ENCODE measurements around the gene STH.

Gene STH

DNA sequence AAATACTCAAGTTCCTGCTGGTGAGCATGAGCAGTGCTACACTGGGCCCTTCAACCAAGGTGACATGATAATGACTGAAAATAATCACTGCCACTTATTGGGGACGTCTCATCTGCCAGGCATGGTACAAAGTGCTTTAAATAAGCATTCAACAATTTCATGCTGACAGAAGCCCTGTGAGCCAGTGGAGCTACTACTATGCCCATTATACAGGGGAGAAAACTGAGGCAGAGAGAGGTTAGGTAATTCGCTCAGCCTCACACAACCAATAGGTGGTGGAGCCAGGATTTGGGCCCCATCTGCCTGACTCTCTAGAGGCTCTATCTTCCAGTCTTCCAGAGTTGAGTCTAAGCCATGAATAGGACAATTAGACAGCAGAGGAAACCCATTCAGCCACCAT is 30.3 kb upstream of the STH start:
- no peak for DNase-seq

DNA sequence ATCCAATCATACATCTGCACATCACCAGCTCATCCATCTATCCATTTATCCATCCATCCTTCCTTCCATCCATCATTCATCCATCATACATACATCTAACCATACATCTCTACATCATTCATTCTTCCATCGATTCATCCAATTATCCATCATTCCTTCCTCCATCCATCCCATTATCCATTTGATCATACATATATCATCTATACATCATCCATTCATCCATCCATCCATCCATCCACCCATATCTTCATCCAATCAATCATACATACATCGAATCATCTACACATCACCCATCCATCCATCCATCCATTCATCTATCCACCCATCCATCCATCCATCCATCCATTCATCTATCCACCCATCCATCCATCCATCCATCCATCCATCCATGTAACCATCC is 29.3 kb upstream of the STH start:
- DNase-seq: no peak

DNA sequence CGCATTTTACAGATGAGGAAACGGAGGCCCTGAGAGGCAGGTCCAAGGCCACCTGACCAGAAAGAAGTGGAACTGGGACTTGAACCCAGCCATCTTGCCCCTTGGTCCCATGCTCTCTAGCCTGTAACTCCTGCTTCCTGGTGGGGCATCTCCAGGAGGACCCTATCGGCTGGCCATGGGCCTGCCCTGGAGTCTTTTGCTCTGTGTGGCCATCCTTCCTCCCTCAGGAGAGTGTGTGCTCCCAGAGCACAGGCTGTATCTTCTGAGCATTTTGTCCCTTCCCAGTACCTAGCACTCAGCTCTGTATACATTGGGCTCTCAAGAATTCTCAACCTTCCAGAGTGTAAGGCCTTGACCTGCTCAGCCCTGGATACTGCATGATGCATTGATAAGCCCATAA is 28.4 kb upstream of the STH start:
- DNase-seq: no peak

DNA sequence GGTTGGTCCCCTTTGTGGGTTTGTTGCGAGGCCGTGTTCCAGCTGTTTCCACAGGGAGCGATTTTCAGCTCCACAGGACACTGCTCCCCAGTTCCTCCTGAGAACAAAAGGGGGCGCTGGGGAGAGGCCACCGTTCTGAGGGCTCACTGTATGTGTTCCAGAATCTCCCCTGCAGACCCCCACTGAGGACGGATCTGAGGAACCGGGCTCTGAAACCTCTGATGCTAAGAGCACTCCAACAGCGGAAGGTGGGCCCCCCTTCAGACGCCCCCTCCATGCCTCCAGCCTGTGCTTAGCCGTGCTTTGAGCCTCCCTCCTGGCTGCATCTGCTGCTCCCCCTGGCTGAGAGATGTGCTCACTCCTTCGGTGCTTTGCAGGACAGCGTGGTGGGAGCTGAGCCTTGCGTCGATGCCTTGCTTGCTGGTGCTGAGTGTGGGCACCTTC is 27.3 kb upstream of the STH start:
- DNase-seq: no peak

DNA sequence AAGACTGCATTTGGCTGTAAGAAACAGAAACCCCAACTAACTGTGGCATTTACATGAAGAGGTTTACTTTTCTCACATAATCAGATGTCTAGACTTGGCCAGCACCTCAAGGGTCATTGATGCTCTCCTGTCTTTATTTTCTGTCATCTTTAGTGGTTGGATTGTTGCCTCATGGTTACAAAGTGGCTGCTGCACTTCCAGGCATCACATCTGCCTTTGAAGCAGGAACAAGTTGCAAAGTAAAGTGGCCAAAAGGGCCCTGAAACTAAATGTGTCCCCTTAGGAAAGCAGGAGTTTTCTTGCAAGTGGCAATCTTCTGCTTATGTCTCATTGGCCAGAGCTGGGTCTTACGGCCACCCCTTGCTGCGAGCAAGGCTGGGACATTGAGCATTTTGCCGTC is 26.5 kb upstream of the STH start:
- DNase-seq: no peak

DNA sequence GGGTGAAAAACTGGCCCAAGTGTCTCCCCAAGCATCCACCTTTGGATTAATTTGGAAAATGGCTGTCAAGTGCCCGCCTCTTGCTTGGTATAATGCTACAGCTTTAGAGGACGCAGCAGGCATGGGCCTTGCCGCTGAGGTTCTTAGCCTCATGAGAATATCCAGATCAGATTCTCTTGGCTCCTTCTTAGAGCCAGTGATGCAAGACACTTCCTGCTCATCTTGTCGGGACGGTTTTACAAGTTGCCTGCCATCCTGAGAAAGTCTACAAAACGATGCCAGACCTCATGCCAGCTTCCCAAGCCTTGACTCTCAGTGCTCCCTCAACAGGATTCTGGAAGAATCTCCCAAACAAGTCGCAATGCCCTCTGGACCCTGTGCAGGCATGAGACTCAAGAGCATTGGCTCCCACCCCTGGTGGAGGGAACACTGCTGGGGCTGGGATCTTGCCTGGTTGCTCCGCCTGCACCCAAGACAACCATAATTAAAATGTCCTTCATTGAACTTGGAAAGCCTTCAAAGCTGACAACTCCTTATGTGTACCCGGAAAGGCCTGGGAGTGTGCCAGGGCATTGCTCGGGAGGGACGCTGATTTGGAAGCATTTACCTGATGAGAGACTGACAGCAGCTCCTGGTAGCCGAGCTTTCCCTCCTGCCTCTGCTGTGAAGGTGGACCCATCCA is 25.8 kb upstream of the STH start:
- no peak for DNase-seq

DNA sequence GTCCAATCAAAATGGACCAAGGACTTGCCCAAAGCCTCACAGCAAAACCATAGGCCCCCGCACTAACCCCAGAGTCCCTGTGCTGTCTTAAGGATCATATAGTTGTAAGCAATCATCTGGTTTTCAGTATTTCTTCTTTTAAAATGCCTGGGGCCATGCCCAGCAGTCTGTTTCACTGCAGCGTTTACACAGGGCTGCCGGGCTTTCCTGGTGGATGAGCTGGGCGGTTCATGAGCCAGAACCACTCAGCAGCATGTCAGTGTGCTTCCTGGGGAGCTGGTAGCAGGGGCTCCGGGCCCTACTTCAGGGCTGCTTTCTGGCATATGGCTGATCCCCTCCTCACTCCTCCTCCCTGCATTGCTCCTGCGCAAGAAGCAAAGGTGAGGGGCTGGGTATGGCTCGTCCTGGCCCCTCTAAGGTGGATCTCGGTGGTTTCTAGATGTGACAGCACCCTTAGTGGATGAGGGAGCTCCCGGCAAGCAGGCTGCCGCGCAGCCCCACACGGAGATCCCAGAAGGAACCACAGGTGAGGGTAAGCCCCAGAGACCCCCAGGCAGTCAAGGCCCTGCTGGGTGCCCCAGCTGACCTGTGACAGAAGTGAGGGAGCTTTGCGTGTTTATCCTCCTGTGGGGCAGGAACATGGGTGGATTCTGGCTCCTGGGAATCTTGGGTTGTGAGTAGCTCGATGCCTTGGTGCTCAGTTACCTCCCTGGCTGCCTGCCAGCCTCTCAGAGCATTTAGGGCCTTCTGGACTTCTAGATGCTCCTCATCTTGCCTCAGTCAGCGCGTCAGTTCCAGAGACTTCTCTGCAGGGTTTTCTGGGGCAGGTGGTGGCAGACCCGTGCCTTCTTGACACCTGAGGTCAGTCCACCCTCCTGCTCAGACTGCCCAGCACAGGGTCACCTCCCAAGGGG is 24.8 kb upstream of the STH start:
- DNase-seq: no peak

DNA sequence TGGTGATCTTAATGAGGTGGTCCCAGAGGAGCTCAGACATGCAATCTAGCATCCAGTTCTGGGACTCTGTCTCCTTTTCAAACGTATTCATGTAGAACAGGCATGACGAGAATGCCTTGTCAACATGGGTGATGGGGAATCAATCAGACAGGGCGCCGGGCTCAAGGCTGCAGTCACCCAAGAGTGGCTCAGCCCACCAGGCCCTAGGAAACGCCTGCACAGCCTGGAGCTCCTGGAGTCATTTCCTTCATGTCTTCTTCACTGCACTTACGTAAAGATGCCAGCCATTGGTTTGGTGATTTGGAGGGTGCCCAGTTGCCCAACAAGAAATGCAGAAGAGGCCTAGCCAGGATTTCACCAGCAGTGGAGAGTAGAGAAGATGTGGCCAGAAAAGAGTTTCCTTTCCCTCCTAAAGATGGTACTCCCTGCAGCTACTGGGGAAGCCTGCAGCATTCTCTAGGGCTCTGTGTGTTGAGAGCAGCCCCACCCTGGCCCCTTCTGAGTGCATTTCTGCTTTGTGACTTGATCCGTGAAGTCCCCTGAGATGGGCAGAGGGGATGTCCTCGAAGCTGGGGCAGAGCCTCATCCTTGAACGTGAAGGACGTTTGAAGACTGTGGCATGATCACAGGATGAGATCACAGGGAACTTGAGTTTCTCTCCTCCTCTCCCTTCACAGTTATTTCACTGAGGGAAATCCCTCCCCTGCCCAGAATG is 24.0 kb upstream of the STH start:
- no peak for DNase-seq

DNA sequence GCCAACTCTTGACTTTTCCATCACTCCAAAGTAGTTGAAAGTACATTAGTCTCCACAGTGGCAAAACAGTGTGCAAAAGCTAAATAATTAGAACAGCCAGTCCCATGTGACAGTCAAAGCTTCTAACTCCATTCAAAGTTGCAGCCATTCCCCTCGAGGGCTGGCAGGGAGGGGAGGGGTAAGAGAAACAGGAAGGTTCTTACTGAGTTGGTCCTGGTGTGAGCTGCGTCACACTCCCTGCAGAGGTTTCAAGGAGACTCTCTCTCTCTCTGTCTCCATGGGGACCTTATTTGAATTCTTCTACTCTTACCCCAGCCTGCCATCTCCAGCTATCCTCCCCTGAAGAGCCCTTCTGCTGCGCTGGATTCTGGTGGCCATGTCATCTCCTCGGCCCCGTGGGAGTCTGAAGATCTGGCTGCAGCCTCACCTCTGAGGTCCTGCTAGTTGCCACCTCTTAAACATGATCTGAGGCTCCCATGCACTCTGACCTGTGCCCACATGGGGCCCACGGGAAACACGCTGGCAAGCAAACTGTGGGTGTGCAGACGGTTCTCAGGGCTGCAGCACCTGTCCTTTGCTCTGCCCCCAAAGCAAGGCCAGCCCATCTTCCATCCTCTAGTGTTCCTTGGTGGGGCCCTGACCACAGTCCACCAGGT is 23.3 kb upstream of the STH start:
- DNase-seq: no peak

DNA sequence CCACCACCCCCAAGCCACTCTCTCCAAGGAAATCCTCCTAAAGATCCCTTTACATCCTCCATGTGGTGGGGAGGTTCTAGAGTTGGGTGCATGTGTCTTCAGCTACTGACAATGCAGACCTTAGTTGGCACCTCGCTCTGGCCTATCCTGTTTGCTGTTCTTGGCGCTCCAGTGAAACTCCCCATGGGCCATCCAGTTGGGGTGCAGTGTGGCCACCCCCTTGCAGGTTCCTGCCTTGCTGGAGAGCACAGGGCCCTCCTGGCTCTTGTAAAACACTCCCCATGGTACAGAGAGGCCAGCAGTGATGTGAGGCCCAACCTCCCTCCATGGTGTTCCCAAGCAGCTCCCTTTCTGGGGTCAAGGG is 22.7 kb upstream of the STH start:
- no peak for DNase-seq

DNA sequence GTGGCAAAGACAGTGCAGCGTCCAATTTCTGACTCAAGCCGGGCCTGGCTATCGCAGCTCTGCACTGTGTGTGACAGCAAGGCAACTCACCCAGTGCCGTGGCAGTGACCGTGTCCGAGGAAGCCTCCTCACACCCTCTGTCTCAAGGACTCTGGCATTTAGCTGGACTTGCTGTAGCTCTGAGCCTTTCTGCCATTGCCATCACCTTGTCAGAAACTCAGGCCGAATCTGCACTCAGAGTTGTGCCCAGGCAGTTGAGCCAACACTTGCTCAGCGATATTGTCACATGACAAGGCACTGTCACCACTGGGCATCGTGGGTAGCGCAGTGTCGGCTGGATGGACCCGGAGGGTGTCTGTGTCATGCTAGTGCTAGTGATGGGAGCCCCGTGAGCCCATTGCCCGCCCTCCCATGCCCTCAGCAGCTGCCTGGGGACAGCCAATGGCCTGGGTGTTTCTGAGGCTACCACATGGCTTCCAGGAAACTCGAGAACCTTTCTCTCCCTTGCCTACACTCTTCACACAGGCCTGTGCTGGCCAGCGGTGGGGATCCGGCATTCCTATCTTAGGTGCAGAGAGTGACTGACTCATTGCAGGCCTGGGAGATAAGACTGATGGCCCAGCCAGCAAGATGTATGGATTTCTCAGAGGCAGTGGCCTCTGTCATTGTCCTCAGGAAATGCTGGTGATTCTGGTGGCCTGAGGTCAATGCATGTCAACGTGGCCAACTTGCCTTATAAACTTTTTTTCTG is 22.1 kb upstream of the STH start:
- DNase-seq: no peak

DNA sequence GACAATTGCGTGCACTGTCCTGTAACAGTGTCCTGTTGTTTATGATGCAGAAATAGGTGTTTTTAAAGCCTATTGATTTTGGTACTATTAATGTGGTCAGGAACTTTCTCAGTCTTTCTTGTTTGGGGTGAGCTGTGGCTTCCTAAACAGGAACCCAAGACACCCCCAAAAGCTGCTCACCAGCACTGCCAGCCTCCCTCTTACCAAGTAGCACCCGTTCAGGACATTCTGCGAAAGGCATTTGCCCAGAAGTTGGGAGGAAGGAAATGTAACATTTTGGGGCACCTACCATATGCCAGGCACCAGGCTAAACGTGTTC is 21.6 kb upstream of the STH start:
- DNase-seq: no peak

DNA sequence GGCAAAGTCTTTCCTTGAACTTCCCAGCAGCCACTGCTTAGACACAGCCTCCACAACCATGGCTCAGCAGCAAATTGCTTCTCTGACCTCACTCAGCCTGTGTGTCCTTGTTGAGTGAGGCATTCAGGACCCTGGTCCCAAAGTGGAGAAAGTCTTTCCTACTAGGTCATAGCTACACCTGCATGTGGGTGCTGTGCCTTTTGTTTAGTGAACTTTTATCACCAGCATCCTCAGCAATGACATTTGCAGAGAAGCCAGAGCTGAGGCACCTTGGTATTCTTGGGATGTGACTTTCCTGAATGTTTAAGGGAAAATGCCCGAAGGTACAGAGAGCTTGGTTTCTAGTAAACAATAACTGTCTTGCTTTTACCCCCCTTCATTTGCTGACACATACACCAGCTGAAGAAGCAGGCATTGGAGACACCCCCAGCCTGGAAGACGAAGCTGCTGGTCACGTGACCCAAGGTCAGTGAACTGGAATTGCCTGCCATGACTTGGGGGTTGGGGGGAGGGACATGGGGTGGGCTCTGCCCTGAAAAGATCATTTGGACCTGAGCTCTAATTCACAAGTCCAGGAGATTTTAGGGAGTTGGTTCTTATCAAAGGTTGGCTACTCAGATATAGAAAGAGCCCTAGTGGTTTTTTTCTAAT is 20.9 kb upstream of the STH start:
- no peak for DNase-seq

DNA sequence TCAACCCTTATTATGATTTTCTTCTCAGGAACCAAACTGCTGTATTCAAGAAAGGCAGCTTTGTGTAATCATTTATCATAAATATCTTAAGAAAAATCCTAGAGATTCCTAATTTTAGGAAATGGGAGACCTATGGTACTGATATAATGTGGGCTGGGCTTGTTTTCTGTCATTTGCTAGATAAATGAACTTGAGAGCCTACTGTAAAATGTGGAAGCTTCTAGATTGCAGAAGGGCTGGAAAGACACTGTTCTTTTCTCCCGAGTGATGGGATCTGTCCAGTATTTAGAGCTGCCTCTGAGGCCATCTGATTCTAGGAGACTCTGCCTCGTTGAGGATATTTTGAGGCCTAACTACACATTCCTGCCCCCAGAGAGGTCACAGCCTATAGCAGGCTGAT is 19.9 kb upstream of the STH start:
- DNase-seq: no peak

DNA sequence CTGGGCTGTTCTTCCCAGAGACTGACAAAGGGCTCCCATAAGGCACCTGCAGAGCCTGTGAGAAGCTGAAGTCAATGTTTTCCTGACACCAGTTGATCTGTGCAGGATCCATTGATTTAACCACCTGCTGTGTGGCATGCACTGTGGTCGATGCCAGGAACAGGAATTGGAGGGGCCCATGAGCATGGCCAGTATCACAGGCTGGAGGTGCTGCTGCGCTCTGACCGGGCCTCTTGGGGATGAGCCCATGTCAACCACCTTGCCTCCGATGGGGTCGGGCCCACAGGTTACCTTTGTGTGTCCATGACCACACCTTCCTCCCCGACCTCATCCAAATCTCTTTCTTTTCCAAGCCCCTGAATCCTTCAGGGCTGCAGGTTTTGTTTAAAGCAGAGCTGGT is 18.2 kb upstream of the STH start:
- DNase-seq: no peak

DNA sequence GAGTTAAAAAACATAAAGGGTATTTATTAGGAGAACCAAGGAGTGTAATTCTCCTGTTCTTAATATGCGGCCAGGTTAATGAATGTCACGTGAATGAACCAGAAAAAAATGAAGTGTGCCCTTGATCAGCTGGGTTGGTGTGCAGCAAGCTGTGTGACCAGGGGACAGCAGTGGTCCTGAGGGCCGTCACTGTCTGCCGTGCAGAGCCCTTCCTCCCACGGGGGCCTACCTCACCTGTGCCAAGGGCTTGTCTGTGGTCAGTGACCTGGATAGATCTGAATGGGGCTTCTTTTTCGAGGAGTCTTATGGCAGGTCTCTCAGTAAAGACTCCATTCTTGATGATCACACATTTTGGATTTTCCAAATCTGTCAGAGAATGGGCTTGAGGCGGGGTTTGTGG is 17.7 kb upstream of the STH start:
- no peak for DNase-seq

DNA sequence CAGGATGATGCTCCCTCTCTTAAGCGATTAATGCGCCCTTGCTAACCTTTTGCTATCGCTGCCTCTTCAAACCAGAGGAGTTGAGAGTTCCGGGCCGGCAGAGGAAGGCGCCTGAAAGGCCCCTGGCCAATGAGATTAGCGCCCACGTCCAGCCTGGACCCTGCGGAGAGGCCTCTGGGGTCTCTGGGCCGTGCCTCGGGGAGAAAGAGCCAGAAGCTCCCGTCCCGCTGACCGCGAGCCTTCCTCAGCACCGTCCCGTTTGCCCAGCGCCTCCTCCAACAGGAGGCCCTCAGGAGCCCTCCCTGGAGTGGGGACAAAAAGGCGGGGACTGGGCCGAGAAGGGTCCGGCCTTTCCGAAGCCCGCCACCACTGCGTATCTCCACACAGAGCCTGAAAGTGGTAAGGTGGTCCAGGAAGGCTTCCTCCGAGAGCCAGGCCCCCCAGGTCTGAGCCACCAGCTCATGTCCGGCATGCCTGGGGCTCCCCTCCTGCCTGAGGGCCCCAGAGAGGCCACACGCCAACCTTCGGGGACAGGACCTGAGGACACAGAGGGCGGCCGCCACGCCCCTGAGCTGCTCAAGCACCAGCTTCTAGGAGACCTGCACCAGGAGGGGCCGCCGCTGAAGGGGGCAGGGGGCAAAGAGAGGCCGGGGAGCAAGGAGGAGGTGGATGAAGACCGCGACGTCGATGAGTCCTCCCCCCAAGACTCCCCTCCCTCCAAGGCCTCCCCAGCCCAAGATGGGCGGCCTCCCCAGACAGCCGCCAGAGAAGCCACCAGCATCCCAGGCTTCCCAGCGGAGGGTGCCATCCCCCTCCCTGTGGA is 16.0 kb upstream of the STH start:
- no peak for DNase-seq

DNA sequence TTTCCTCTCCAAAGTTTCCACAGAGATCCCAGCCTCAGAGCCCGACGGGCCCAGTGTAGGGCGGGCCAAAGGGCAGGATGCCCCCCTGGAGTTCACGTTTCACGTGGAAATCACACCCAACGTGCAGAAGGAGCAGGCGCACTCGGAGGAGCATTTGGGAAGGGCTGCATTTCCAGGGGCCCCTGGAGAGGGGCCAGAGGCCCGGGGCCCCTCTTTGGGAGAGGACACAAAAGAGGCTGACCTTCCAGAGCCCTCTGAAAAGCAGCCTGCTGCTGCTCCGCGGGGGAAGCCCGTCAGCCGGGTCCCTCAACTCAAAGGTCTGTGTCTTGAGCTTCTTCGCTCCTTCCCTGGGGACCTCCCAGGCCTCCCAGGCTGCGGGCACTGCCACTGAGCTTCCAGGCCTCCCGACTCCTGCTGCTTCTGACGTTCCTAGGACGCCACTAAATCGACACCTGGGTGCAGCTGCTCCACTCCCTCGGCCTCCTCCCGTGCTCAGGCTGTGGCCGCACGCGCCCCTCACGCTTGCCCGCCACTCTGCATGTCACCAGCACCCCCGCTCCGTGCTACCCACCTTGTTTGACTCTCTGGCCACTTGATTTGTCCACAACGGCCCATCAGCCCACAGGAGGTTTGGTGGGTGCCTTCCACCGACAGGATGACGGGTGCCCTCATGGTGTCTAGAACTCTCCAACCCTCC is 15.3 kb upstream of the STH start:
- DNase-seq: no peak

DNA sequence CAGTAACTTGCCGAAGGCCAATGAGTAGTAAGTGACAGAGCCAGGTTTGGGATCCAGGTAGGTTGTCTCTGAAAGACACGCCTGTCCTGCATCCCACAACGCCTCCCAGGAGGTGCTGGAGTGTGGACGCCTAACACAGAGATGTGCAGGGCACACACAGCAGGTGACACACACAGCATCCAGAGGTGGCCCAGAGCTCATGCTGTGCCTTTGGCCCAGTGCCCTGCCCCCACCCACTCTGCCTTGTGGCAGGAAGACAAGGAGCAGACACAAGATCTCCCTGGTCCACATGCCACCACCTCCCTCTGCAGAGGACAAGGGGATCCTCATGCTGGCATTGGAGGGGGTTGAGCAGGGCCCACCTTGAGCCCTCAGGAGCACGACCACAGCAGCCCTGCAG is 14.7 kb upstream of the STH start:
- no peak for DNase-seq

DNA sequence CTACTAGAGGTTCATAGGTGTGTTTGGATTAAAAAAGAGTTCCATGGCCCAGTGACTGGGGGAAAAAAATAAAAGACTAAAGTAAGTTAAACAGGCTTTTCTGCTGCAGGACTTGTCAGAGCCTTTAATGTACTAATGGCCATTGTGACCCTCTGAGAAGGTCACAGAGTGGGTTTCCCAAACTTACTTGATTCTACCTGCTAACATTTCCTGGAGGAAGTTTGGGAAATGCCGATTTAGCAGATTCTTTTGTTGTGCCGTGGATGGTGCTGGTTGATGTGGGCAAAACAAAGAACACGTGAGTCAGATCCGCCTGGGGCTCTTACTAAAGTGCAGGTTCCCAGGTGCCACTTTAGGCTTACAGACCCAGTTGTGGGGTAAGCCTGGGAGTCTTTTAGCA is 13.6 kb upstream of the STH start:
- no peak for DNase-seq

DNA sequence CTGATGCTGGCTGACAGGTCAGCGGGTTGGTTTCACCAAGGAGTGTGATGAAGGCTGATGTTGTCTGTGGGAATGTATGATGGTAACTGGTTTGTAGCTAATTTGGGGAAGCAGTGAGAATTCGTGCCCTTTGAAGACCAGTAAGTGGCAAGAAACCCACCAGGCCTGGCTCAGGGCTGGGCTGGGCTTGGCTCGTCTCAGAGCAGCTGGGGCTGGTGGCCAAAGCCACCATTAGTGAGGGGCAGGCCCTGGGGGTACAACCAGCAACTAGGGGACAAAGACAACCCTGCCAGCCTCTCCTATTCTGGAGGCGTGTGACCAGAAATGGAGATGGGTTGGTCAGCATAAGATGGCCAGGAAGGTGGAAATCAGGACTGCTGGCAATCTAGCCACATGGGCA is 13.0 kb upstream of the STH start:
- DNase-seq: no peak

Measured in GDM1 (cell line).